ENCODE measurements around the gene UBTD1.

- TF ChIP-seq CTCF (IDR thresholded peaks at IDR 0.05) = no peak
- TF ChIP-seq ZFX (IDR thresholded peaks at IDR 0.05; ENCODE audit: borderline replicate concordance) = no peak
These were observed 32.0 kb upstream of the UBTD1 start for GRCh38 chr10:97466755-97467154.

Data from 22Rv1 (cell line).